NCI-H69 (cell line): ENCODE measurements around the gene ASXL1.
"Not testable (repeated sequence)": the region's sequence is repeated elsewhere in the genome, so short reads cannot be mapped to it uniquely, and the experiment has no call there.

Source experiments
- DNase-seq: peaks from one replicate; lab custom pipeline; 2025; lab: John Stamatoyannopoulos, UW

ASXL1 gene

DNA sequence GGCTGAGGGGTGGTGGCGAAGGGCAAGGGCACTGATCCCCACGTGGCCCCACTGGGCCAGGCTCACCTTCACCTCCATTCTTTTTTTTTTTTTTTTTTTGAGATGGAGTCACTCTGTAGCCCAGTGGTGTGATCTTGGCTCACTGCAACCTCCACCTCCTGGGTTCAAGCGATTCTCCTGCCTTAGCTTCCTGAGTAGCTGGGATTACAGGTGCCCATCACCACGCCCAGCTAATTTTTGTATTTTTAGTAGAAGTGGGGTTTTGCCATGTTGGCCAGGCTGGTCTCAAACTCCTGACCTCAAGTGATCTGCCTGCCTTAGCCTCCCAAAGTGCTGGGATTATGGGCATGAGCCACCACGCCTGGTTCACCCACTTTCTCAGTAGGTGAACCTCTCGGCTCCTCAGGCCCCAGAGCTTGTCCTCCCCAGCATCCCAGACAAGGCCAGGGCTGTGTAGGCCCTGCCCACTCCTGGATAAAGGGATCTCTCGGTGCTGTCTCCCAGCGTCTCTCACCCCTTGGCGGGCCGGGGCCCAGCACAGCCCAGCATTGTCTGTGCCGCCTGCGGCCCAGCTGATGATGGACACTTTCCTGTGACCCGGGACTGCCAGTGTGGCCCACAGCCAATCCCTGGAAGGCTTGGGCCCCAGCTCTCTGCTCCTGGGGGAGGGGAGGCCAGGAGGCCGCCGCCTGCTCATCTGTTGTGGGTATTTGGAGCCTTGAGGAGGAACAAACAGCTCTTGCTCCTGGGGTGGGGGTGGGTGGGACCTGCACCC, 108.0 kb downstream of the ASXL1 start:
- DNase-seq = not testable (repeated sequence)

DNA sequence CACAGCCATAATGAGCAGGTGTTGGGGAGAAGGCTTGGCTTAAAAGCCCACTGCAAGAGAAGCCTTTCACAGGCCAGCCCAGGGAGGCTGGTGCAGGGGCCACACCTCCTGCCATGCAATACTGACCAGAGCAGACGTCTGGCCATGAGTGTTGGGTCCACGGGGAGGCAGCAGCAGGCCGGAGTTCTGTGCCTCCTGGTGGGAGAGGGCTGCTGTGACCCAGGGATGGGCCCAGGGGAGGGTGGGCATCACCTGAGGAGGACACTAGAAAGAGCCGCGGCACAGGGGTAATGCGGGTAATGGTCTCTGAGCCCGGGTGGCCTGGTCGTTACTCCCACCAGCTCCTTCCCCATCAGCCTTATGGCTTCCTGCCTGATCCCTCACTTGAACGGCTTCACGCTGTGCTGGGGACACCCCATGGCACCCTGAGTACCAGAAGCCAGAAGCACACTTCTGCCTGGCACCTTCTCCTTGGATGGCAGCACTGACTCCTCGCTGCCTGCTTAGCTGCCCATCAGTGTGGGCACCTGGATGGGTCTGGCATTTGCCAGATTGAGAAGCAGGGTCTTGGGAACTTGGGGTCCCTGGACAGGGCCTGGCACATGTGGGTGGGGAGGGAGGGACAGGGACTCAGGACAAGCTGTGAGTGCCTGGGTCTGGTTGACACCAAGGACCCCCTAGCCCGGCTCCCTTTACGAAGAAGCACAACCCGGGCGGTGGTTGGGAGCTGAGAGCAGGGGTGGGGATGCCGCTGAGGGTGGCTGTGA, 108.8 kb downstream of the ASXL1 start:
- DNase-seq = no peak

DNA sequence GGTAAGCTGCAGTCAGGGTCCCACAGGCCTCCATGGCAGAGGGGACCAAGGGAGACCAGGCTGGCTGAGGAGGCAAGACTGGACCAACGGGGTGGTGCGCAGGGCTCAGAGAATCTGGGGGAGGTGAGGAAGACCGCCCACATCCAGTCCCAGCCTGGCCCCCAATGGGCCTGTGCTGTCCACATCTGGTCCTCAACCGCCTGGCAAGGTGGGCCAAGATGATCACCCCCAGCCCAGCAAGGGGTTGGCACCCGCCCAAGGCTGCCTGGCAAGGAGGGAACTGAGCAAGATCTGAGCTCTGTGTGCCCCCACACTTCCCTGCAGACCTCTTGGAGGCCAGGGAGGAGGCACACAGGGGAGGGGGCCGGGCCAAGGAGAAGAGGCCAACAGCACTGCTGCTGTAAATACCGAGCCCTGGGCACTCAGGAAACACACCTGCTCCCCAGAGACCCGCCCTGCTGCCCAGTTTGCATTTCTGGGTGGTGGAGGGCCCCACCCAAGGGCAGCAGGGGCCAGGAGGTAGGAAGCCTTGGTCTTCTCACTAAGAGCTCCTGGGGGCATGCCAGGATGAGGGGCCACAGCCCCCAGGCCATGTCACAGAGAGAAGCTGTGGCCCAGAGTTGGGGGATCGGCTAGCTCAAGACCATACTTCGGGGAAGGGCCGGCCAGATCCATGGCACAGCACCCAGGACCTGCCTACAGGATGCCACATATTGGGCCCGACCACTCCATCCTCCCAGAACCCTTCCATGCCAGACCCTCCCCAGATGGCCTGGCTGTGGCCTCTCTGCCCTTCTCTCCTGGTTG, 109.6 kb downstream of the ASXL1 start:
- no peak for DNase-seq

DNA sequence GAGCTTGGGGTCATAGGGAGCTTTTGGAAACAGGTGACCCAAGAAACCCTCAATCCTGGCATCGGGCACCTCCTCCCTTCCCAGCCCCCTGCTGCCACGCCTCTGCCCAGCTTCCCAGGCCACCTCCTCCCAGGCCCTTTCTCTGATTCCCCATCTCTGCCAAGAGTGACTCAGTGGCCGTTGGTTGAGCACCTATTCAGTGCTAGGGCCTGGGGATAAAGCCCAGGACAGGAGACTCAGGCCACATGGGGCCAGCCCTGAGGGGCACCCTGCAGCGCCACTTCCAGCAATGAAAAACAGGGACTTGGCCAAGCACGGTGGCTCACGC, 110.1 kb downstream of the ASXL1 start:
- no peak for DNase-seq

DNA sequence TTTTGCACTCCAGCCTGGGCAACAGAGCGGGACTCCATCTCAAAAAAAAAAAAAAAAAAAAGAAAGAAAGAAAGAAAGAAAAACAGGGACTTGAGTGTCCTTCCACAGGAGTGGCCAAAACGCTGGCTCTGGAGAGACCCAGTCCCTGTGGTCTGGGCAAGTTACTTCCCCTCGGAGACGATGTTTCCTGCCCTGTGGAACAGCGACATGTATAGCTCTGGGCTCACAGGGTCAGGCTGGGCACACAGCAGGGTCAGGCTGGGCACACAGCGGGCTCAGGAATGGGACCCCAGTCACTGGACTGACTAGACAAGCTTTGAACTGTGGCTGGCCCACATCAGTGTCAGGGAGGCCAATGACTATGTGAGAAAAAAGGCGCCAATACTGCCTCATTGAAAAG, 110.7 kb downstream of the ASXL1 start:
- no peak for DNase-seq

DNA sequence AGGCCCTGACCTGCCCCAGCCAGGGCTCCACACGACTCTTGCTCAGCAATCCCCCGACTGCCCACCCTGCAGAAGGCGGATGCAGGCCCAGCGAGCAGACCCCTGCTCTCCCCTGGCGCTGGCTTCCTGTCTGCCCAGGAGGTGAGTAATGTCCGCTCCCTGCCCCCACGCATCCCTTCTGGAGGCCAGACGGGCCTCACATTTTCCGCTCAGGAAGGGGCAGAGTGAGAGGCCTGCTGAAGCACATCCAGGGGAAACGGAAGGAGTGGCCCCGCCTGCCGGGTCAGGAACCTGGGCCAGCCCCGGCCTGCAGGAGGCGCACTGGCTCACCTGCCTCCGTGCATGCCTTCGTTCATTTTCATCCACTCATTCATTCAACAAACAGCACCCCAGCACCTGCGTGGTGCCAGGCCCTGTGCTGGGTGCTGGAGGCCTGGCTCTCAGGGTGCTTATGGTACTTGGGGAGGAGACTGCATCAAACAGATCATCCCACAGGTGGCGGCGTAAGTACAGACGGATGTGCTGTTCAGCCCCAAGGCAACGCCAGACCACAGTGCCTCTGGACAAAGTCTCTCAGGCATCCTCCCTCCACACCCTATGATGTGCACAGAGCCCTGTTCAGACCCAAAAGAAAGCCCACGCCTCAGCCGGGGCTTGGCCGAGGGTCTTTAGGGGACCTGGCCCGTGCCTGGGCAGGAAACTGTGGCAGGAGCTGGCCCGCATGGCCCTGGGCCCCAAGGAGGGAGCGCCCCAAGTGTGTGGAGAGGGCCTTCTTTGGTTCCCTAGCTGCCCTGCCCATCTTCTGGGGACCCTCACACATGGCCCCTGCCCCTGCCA, 112.1 kb downstream of the ASXL1 start:
- peak; percentile 42 for DNase-seq

DNA sequence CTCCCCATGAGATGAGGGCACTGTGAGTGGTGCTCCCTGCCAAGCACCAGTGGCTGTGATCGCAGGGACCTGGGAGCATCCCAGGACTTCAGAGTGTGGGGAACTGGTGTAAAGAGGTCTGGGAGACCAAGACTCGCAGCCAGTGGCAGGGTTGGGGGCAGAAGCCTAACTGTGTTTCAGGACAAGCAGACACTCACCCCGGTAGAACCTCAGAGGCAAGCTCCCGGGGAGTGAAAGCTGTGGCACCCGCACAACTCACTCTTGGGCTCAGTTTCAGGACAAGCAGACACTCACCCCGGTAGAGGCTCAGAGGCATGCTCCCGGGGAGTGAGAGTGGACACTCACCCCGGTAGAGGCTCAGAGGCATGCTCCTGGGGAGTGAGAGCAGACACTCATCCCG, 112.8 kb downstream of the ASXL1 start:
- no peak for DNase-seq

DNA sequence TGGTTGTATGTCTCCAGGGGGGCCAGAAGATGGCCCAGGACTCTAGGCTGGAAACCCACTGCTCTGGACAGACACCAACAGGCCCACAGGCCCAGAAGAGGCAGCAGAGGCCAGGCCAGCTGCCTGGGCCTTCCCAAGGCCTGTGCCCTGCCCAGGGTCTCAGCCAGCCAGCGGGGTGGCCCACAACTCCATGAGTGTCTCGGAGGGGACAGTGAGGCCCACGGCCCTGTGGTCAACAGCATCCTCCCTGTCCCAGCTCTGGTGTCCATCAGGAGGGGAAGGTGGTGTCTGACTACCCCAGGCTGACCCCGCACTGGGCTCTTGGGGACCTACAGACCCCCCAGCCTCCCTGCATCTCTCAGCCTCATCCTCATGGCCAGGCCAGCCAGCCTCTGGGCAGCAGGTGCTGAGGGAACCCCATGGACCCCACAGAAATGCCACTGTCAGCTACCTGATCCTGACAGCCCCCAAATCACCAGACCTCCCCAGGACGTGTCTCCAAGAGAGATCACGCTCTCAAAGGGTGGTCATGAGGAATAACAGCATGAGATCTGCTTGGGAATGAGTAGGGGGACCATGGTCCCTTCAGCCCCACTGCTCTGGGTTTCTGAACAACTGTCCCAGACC, 114.6 kb downstream of the ASXL1 start:
- DNase-seq = no peak

DNA sequence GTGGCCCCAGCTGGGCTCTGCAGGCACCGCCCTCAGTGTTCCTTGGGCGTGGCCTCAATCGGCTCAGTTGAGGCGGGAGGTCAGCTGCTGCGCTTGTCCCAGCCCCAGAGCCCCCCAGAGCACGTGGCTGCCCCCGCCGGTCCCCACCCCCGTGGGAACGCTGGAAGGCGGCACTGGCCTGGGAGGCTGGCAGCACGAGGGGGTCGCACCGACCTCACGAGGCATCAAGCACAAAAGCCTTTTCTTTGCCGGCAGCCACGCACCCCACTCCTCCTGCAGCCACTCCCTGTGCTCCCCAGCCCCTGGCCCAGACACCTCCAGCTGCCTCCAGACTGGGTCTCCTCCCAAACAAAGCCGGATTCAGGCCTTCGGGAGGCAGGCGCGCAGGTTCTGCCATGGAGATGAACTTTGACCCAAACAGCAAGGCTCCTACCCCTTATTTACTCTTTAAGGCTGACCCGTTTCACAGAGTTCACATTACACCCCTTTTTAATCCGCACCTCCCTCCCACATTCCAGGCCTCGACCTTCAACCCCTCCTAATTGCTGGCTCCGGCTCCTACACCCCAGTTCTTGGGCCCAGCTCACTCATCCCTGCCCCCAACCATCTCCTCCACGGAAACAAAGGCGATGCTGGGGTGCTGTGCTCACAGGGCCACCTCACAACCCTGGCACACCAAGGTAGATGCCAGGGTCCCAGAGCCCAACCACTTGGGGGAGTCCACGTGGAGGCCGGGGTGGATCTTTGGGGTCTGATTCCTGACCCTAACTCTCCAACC, 115.3 kb downstream of the ASXL1 start:
- no peak for DNase-seq

DNA sequence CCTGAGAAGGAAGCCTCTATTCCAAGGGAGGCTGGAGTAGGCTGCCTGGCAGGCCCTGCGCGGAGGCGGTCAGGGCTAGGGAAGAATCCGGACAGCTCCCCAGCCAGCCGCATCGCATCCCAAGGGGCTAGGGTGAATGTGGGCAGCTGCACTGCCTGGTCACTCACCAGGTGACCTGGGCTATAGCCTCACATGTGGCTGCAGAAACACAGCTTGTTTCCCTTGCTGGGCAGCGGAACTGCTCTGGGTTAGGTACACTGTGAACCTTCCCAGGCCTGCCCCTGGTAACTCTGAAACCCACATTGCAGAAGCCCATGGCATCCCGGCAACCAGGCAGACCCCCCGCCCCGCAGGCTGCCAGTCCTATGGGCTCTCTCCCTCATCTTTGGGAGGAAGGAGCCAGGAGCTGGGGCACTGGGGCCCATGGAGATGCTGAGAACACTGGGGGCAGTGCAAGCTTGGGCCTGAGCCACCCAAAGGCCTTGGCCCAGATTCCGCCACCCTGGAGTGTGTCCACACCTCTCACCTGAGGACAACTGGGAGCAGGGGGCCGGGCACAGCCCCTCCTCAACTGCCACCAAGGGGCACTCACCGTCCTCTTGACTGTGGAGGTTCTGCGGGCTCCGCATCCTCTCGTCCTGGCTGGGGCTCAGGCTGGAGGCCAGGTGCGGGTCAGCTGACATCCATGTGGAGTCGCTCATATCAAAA, 116.0 kb downstream of the ASXL1 start:
- no peak for DNase-seq

DNA sequence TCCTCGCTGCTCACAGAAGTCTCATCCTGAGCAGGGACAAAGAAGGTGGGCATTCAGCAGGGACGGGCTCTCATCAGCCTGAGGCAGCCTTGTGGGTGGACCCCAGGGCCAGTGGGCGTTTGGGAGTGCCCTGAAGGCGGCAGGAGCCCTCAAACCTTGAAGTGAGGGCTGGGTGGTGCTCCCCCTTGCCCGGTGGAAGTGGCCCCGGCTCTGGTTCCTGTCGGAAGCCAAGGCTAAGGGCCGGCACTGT, 116.5 kb downstream of the ASXL1 start:
- no peak for DNase-seq

DNA sequence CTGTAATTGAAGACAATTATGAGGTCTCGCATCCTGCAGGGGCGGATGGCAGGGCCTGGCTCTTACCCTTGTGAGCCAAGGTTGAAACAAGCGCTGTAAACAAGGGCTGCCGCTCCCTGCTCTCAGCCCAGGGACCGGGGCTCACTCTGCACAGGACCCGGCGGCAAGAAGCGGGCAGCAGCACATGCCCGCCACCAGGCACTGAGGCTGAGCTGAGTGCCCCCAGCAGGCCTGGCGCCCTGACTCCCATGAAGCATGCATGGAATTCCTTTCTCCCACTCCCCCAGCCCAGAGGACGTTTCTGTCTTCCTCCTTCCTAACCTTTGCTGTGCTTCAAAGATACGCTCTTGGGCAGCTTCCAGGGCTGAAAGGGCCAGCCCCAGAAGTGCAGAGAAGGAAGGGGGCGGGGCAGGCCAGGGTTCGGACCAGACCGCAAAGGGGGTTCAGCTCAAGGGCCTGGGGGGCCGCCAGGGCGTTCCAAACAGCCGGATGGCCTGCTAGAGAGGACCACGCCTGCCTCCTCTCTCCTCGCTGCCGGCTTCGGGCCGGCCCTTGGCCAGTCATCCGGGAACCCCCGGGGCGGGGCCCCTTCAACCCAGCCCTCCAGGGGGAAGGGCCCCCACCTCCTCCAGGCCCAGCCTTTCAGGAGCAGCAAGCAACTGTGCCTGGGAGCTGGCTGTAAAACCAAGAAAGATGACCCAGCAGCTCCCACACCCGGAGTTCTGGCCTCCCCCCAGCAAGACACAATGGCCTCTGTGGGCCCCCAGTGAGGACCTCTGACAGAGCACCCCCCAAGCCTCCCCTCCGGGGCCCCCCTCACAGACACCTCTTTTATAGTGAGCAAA, 117.1 kb downstream of the ASXL1 start:
- no peak for DNase-seq

DNA sequence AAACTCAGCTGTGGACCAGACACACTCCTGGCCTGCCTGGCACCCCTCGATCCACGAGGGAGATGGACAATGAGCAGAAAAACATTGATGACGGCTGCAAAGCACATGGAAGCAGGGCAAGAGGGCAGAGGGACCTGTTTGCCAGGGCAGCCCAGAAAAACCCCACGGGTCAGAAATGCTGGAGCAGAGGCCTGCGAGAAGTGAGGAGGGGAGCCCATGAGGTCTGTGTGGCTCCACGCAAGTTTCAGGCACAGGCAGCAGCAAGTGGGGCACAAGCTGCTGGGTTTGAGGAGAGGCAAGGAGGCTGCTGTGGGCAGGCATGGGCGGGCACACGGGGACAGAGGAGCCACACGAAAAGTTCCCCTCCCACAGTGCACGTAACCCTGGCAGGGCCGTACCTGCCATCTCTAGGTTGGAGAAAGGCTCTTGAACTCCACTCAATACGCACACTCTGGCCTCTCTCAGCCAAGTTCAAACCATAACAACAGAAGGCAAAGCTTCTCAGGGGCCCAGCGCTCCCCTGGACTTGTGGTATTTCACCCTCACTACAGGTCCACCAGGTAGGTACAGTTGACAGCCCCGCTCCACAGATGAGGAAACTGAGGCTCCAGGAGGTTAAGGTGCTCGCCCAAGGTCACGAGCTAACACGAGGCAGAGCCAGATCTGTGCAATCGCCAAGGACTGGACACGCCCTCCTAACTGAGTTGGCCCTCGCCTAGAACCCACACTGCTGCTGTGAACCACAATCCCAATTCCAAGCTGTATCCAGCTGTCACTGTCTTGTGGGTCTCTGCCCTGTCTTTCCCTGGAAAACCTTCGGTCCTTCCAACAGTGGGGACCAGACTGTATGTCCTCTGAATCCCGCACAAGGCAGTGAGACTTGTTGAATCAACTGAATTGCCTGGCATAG, 118.8 kb downstream of the ASXL1 start:
- DNase-seq = no peak

DNA sequence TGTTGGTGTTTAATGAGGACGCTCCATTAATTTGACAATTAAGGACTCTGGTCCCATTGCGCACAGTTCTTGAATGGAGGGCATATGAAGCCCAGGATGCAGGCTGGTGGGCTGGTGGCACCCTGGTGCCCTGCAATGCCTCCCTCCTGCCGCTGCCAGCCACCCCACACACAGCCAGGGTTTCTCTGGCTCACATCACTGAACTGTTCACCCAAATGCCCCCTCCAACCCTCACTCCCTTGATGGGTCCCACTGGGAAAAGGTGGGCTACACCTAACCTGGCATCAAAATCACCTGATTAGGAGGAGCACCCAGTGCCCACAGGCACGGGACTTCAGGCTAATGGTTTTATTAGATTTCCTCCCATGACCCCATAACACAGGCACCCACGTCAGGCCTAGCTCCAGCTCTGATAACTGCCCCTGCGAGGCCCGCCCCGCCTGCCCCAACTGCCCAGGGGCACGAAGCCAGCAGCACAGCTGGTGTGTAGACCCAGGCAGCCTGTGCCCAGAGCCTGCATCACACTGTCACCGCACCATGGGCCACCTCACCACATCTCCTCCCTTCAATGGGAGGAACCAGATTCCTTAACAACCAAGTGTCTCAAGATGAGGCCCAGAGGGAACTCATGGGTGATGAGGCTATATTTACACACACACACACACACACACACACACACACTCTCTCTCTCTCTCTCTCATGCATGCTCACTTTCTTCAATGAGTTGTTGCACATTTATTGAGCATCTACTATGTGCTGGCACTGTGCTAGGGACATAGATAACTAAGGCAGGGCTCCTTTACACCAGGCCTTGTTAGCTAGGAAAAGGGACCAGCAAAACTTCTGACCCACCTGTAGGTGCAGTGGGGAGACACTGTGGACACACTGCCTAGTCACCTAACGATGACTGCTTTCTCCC, 119.7 kb downstream of the ASXL1 start:
- DNase-seq = no peak

DNA sequence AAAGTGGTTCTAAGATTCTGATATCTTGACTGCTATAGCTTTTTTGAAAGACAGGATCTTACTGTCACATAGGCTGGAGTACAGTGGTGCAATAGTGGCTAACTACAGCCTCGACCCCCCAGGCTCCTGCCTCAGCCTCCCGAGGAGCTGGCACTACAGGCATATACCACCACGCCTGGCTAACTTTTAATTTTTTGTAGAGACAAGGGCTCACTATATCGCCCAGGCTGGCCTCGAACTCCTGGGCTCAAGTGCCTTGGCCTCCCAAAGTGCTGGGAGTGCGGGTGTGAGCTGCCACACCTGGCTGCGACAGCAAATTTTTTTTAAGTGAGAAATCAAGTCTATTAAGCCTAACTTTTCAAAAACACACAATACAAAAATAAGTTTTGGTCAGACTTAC, 120.4 kb downstream of the ASXL1 start:
- no peak for DNase-seq

DNA sequence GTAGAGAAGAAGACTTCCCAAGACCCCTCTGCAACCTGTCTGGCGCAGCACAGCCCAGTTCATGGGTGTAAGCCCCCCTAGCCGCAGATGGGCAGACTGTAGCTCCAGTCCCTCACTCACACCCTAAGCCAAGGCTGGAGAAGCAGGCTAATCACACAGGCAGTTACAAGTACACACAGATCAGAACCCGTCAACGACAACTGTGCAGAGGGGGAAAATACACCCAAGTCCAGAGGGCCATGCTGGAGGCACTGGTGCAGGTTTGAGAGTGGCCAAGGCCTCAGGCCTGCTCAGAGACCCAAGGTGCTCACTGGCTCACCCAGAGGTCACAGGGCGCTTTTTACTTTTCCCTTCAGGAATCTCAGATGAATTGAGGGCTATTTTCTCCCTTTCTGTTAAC, 120.9 kb downstream of the ASXL1 start:
- DNase-seq = no peak

DNA sequence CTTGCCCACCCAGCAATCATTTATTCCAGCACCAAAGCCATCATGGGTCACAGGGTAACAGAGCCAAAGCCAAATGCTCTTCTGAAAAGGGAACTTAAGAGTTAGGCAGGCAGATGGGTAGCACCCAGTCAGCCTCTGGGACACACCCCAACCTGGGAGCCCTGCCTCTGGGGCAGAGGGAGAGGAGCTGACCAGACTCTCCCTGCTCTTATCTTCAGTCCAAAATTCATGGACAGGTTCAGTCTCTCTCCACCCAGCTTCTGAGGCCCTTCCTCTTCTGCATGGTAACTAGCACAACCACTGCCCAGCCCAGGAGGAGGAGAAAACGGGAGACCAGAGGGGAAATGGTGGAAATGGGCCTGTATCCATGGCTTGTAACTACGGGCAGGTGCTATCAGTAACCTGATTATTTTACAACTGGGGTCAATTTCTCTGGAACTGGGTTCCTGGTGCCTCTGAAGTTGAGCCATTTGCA, 121.6 kb downstream of the ASXL1 start:
- DNase-seq = no peak
